IPS-15b (cell line): ENCODE results near the gene ACOXL.

Source experiments
- H3K27me3 ChIP-seq: one replicate; pipeline ENCODE4 v1.6.1; 2013; ENCODE audit warnings: low read length; ENCODE audit not compliant: control insufficient read depth, insufficient read depth
- H3K36me3 ChIP-seq: one replicate; pipeline ENCODE4 v1.6.1; 2013; ENCODE audit warnings: low read length; ENCODE audit not compliant: control insufficient read depth, insufficient read depth
- H3K4me1 ChIP-seq: one replicate; pipeline ENCODE4 v1.6.1; 2013; ENCODE audit warnings: mild to moderate bottlenecking, low read length; ENCODE audit not compliant: control insufficient read depth, insufficient read depth
- H3K4me3 ChIP-seq: one replicate; pipeline ENCODE4 v1.5.1; 2013; ENCODE audit warnings: low read depth, low read length
- H3K9ac ChIP-seq: one replicate; pipeline ENCODE4 v1.6.1; 2013; ENCODE audit warnings: low read depth, mild to moderate bottlenecking, low read length
- H3K9me3 ChIP-seq: one replicate; pipeline ENCODE4 v1.6.1; 2013; ENCODE audit warnings: mild to moderate bottlenecking, low read length; ENCODE audit not compliant: control insufficient read depth, insufficient read depth

ACOXL gene

GRCh38 chr2:110999626-111000025 lies 267.3 kb downstream of the ACOXL start:
- H3K4me3 ChIP-seq: no peak overlapping the region
- no peaks in the 10 kb centered on the region for H3K27me3 ChIP-seq
- H3K9ac ChIP-seq: no peak overlapping the region
- H3K36me3 ChIP-seq: no peaks in the 10 kb centered on the region
- H3K9me3 ChIP-seq: no peaks in the 10 kb centered on the region
- H3K4me1 ChIP-seq: no peaks in the 10 kb centered on the region

GRCh38 chr2:111005307-111005706 lies 272.9 kb downstream of the ACOXL start:
- H3K27me3 ChIP-seq: no peaks in the 10 kb centered on the region
- H3K4me1 ChIP-seq: no peaks in the 10 kb centered on the region
- no peaks in the 10 kb centered on the region for H3K36me3 ChIP-seq
- H3K4me3 ChIP-seq: no peak overlapping the region
- no peak overlapping the region for H3K9ac ChIP-seq
- H3K9me3 ChIP-seq: no peaks in the 10 kb centered on the region

GRCh38 chr2:111005821-111006220 lies 273.4 kb downstream of the ACOXL start:
- no peaks in the 10 kb centered on the region for H3K27me3 ChIP-seq
- H3K36me3 ChIP-seq: no peaks in the 10 kb centered on the region
- no peak overlapping the region for H3K4me3 ChIP-seq
- no peak overlapping the region for H3K9ac ChIP-seq
- no peaks in the 10 kb centered on the region for H3K9me3 ChIP-seq
- no peaks in the 10 kb centered on the region for H3K4me1 ChIP-seq

- H3K4me1 ChIP-seq: no peaks in the 10 kb centered on the region
- no peak overlapping the region for H3K9ac ChIP-seq
- no peak overlapping the region for H3K4me3 ChIP-seq
- no peaks in the 10 kb centered on the region for H3K9me3 ChIP-seq
- no peaks in the 10 kb centered on the region for H3K27me3 ChIP-seq
- no peaks in the 10 kb centered on the region for H3K36me3 ChIP-seq
Observed at GRCh38 chr2:111007757-111008688, 275.6 kb downstream of the ACOXL start.

- no peaks in the 10 kb centered on the region for H3K9me3 ChIP-seq
- no peaks in the 10 kb centered on the region for H3K27me3 ChIP-seq
- H3K9ac ChIP-seq: no peak overlapping the region
- H3K4me3 ChIP-seq: no peak overlapping the region
- H3K4me1 ChIP-seq: no peaks in the 10 kb centered on the region
- no peaks in the 10 kb centered on the region for H3K36me3 ChIP-seq
Observed at GRCh38 chr2:111011218-111011617, 278.8 kb downstream of the ACOXL start.

GRCh38 chr2:111015283-111015995 lies 283.1 kb downstream of the ACOXL start:
- H3K4me1 ChIP-seq: no peaks in the 10 kb centered on the region
- no peaks in the 10 kb centered on the region for H3K36me3 ChIP-seq
- H3K27me3 ChIP-seq: no peaks in the 10 kb centered on the region
- no peak overlapping the region for H3K4me3 ChIP-seq
- no peaks in the 10 kb centered on the region for H3K9me3 ChIP-seq
- H3K9ac ChIP-seq: no peak overlapping the region

GRCh38 chr2:111017034-111017622 lies 284.8 kb downstream of the ACOXL start:
- Histone ChIP-seq H3K4me1 (no peaks in the 10 kb centered on the region), H3K36me3 (no peaks in the 10 kb centered on the region), H3K4me3 (no peak overlapping the region), H3K27me3 (no peaks in the 10 kb centered on the region), H3K9ac (no peak overlapping the region), H3K9me3 (no peaks in the 10 kb centered on the region)

- H3K9me3 ChIP-seq: no peaks in the 10 kb centered on the region
- H3K4me3 ChIP-seq: no peak overlapping the region
Observed at GRCh38 chr2:111017909-111018308, 285.5 kb downstream of the ACOXL start.

GRCh38 chr2:111019381-111019780 lies 287.0 kb downstream of the ACOXL start:
- Histone ChIP-seq H3K9ac (no peak overlapping the region), H3K4me3 (no peak overlapping the region), H3K36me3 (peaks cover 2% of the 10 kb centered on the region), H3K4me1 (no peaks in the 10 kb centered on the region), H3K27me3 (no peaks in the 10 kb centered on the region), H3K9me3 (no peaks in the 10 kb centered on the region)

More at GRCh38 chr2:111017909-111018308, 285.5 kb downstream of the ACOXL start:
- H3K9ac ChIP-seq: no peak overlapping the region
- no peaks in the 10 kb centered on the region for H3K4me1 ChIP-seq
- no peaks in the 10 kb centered on the region for H3K27me3 ChIP-seq
- H3K36me3 ChIP-seq: peaks cover 2% of the 10 kb centered on the region

- Histone ChIP-seq H3K4me1 (no peaks in the 10 kb centered on the region), H3K27me3 (no peaks in the 10 kb centered on the region), H3K9me3 (no peaks in the 10 kb centered on the region), H3K36me3 (peaks cover 2% of the 10 kb centered on the region), H3K4me3 (no peak overlapping the region), H3K9ac (no peak overlapping the region)
Observed at GRCh38 chr2:111022633-111023032, 290.3 kb downstream of the ACOXL start.

- H3K9me3 ChIP-seq: no peaks in the 10 kb centered on the region
- H3K4me3 ChIP-seq: no peak overlapping the region
- peaks cover 7% of the 10 kb centered on the region for H3K4me1 ChIP-seq
- H3K27me3 ChIP-seq: no peaks in the 10 kb centered on the region
- H3K36me3 ChIP-seq: peaks cover 2% of the 10 kb centered on the region
- no peak overlapping the region for H3K9ac ChIP-seq
Observed at GRCh38 chr2:111024496-111024895, 292.1 kb downstream of the ACOXL start.
